Left ventricle myocardium superior (tissue), 1 donor: ENCODE results near the gene IER5L. TPM values are rescaled to one million over a fixed set of nuclear protein-coding genes. Genes with fewer than 3 reads are reported as not detected.
A peak's percentile ranks its signal among the peaks of the same experiment; 100 is the strongest.
"Not testable (repeated sequence)": the region's sequence is repeated elsewhere in the genome, so short reads cannot be mapped to it uniquely, and the experiment has no call there.

Source experiments
- ATAC-seq: fragments of 200-7000 bp; cut with Tn5 transposase; one replicate; pipeline ENCODE4 v1.9.1; 2020; ENCODE audit warnings: mild to moderate bottlenecking, moderate library complexity
- DNase-seq: peaks from one replicate; pipeline ENCODE4 v3.0.0-alpha.2; 2020
- intact Hi-C: fragments of 100-400 bp; cut with micrococcal nuclease; formaldehyde crosslinking; loops from one replicate; pipeline ENCODE4 v1.11.0; 2022
- total RNA-seq: library from RNA; stranded (reverse); fragmentation: NEBNext Ultra II Directional; extraction: Animal tissue kit (Norgen Biotek cat#: 25700); gene quantifications from one replicate; pipeline ENCODE4 v1.2.1, GENCODE V29; 2021
- donor health status: DM: no; HTN: yes; CAD: no; lungs with severe emphysema.

Gene IER5L
- total RNA-seq, 1 donor from 2014 or later = 3.5 TPM

GRCh38 chr9:129143031-129143927, 34.8 kb downstream of the IER5L start:
- intact Hi-C loops = no loop called here
- peak; percentile 34 for ATAC-seq
- peak; percentile 92 for DNase-seq

- DNase-seq = no peak
- no peak for ATAC-seq
- intact Hi-C loops = no loop called here
Measured at GRCh38 chr9:129142138-129142935, 35.7 kb downstream of the IER5L start.

GRCh38 chr9:129141066-129142041, 36.7 kb downstream of the IER5L start:
- intact Hi-C loops = no loop called here
- ATAC-seq (peak; percentile 31), DNase-seq (peak; percentile 75)

- ATAC-seq = peak; percentile 32
- intact Hi-C loops = no loop called here
- peak; percentile 65 for DNase-seq
Measured at GRCh38 chr9:129140397-129141065, 37.5 kb downstream of the IER5L start.

- intact Hi-C loops = loop anchor here (2.0 kb wide), 1 partner anchor 471 kb away; no protein-coding TSS in a partner anchor
- peak; percentile 78 for ATAC-seq
- peak; percentile 90 for DNase-seq
Measured at GRCh38 chr9:129139993-129140396, 38.1 kb downstream of the IER5L start.

GRCh38 chr9:129139233-129139992, 38.6 kb downstream of the IER5L start:
- intact Hi-C loops = loop anchor here (2.0 kb wide), 1 partner anchor 471 kb away; no protein-coding TSS in a partner anchor
- peak; percentile 60 for ATAC-seq
- DNase-seq = peak; percentile 71

GRCh38 chr9:129138476-129139232, 39.4 kb downstream of the IER5L start:
- DNase-seq (peak; percentile 71), ATAC-seq (peak; percentile 10)
- intact Hi-C loops = loop anchor here (2.0 kb wide), 1 partner anchor 472 kb away; no protein-coding TSS in a partner anchor

- intact Hi-C loops = loop anchor here (2.0 kb wide), 1 partner anchor 473 kb away; no protein-coding TSS in a partner anchor
- ATAC-seq (no peak), DNase-seq (no peak)
Measured at GRCh38 chr9:129138144-129138462, 40.0 kb downstream of the IER5L start.

- DNase-seq = no peak
- intact Hi-C loops = loop anchor here (2.0 kb wide), 1 partner anchor 473 kb away; no protein-coding TSS in a partner anchor
- no peak for ATAC-seq
Measured at GRCh38 chr9:129137292-129138143, 40.5 kb downstream of the IER5L start.

- DNase-seq (no peak), ATAC-seq (no peak)
- intact Hi-C loops = no loop called here
Measured at GRCh38 chr9:129136446-129137035, 41.5 kb downstream of the IER5L start.

- no peak for DNase-seq
- intact Hi-C loops = no loop called here
- no peak for ATAC-seq
Measured at GRCh38 chr9:129135476-129135875, 42.6 kb downstream of the IER5L start.

GRCh38 chr9:129133082-129133481, 45.0 kb downstream of the IER5L start:
- DNase-seq (no peak), ATAC-seq (no peak)
- intact Hi-C loops = no loop called here

- intact Hi-C loops = no loop called here
- DNase-seq = peak; percentile 84
- peak; percentile 85 for ATAC-seq
Measured at GRCh38 chr9:129131300-129132145, 46.5 kb downstream of the IER5L start.

- DNase-seq (no peak), ATAC-seq (no peak)
- intact Hi-C loops = no loop called here
Measured at GRCh38 chr9:129130791-129131190, 47.3 kb downstream of the IER5L start.

GRCh38 chr9:129130271-129130670, 47.8 kb downstream of the IER5L start:
- intact Hi-C loops, ATAC-seq, DNase-seq: not testable (repeated sequence)
